ENCODE measurements around the gene PON2.
"Not testable (repeated sequence)": the region's sequence is repeated elsewhere in the genome, so short reads cannot be mapped to it uniquely, and the experiment has no call there.

The PON2 gene

DNA sequence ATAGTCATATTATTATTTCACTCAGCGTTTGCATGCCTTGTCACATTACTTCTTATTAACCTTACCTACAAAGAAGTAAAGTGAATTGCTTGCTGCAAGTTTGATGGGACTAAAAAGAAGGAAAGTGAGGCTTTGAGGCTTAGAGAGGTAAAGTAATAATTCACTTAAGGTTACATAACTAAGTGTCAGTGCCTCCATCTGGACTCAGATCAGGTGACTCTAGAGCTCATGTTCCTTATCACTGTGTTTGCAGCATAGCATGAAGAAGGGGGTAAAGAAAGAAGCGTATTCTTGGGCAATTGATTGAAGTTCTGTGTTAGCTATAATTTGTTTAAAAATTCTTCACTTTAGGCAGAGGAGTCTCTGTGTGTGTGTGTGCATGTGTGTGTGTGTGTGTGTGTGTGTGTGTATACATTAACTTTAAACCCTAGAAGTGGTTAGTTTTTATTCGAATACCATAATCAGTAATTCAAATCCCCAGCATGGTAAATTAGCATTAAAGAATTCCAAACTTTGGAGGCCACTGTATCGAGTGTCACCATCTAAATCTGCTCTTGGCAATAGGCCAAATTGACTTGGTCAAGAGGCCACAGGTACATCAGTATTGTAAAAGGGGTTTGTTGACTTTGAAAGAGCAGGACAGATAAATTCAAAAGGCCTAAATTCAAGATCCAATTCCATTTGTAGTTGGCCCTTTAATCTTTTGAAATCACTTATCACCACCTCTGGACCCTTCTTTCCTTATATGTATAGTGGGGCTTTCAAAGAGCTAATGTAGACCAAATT lies 36.5 kb downstream of the PON2 start:
- no peak for DNase-seq

DNA sequence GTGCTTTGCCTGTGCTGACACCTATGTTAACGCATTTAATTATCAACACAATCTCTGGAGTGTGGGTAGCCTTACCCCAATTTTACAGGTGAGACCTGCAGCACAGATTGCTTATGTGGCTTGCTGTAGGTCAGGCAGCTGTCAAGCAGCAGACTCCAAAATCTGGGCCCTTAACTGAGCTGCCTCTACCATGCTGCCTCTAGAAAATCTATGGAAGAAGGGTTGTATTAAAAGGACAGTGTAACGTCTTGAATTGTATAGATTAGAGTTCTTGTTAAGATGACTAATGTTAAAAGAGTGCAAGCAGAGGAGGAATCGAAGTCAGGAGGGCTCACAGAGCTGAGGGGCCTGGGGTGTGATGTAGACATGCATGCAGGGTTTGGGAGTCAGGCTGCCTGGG lies 37.4 kb downstream of the PON2 start:
- no peak for DNase-seq

DNA sequence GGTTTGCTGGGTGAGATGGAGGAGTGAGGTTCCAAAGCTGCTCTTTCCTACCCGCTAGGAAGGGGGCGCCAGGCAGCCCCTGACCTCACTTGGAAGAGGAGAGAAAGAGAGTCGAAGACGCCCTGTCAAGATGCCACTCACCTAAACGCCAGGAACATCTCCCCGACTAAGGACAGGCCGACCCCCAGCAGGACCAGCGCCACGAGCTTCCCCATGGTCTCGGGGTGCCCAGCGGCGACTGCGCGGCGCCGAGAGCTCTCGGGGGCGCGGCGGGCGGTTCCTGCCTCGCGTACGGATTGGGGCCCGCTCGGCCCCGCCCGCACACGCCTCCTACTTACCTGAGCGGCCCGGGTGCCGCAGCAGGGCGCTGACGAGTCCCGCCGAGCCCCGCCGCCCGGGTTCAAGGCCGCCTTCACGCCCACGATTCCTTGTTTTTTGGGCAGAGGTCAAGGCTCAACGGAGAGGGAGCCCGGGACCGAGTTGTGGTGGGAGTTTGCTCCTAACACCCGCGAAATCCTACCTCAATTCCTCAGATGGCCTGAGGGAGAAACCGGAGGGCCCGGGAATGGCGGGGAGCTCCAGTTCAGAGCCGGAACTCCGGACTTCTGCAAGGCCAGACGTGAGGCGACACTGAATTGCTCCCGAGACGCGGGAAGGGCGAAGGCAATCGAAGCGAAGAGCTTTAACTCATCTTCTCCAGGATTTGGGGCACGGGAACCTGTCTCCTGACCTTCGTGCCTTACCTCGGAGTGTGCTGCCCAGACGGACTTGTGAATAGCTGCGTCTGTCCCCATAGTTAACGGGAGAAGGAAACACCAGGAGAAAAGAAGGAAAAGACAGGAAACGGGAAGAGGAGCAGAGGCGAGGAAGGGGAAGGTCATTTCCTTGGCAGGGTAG lies 38.4 kb downstream of the PON2 start, which contains the start of gene PON3:
PON3 (minus strand) TSS at position 240 of the 897 bp plus-strand sequence; CDS start at position 215, 25 bp downstream.
- DNase-seq = peak; percentile 6 to 14

DNA sequence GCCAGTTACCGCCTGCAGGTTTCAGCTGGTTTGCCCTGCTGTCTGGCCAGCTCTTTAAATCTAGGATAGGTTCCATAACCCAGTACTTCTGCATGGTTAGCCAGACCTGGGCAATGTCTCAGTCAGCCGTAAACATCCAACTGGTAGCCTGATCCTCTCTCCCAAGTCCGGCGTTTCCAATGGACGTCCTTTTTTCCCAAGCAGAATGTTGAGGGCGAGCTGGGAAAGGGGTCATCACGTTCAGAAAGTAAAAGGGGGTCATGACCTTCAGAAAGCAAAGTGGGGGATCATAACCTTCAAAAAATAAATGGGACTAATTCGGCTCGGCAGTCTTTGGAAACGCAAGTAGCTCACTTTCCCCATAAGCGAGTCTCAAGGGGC lies 39.1 kb downstream of the PON2 start:
- DNase-seq = no peak

DNA sequence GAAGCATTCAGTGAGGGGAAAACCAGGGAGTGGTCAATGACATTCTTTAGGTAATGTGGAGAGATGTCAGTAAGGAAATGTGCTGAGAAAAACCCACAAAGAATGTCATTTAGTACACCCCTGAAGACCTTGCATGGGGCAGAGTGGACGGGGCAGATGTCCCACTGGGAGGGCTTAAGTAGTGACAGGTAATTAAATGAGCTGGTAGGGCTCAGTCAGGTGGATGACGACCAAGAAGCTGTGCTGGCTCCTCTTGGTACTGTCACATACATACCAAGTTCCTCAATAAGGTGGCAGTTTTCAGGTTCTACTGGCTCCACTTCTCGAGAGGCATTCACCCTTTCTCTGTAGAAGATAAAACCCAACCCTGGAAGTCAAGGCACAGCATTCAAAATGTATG lies 40.5 kb downstream of the PON2 start:
- DNase-seq = no peak

DNA sequence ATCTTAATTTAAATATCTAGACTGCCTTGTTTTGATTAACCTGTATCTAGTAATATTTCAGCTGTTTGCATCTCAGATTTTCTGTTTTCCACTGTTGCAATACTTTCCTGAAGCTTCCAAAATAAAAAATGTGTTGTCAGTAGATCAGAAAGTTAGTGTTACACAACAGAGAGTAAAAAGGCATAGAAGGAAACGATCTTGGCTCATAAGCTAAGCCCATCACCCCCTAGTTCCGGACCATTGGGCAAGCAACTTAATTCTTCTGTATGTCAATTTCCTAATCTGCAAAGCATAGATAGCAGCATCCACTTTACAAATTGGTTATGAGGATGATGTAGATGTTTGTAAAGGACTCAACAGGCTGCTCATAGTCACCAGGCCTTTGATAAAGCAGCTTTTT lies 43.1 kb downstream of the PON2 start:
- DNase-seq = no peak

DNA sequence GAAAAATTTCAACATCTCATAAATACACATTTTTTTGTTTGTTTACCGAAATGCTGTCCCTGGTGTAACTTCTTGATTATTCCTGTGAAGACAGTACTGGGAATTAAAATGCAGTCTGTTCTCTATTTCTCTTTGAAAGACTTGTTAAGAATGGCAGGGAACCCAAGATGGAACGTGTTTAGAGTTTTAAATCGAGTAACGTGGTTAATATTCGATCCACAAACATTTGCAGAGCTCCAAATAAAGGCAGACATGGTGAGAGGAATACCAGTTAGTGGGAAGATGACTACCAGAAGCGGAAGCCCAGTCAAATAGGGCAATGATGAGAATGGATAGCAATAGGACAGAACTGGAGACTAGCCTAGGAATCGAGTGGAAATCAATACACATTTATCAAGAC lies 45.3 kb downstream of the PON2 start:
- no peak for DNase-seq

DNA sequence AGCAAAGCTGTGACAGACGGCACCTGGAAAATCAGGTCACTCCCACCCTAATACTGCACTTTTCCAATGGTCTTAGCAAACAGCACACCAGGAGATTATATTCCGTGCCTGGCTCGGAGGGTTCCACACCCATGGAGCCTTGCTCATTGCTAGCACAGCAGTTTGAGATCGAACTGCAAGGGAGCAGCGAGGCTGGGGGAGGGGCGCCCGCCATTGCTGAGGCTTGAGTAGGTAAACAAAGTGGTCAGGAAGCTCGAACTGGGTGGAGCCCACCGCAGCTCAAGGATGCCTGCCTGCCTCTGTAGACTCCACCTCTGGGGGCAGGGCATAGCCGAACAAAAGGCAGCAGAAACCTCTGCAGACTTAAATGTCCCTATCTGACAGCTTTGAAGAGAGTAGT lies 55.4 kb downstream of the PON2 start:
- DNase-seq = not testable (repeated sequence)

DNA sequence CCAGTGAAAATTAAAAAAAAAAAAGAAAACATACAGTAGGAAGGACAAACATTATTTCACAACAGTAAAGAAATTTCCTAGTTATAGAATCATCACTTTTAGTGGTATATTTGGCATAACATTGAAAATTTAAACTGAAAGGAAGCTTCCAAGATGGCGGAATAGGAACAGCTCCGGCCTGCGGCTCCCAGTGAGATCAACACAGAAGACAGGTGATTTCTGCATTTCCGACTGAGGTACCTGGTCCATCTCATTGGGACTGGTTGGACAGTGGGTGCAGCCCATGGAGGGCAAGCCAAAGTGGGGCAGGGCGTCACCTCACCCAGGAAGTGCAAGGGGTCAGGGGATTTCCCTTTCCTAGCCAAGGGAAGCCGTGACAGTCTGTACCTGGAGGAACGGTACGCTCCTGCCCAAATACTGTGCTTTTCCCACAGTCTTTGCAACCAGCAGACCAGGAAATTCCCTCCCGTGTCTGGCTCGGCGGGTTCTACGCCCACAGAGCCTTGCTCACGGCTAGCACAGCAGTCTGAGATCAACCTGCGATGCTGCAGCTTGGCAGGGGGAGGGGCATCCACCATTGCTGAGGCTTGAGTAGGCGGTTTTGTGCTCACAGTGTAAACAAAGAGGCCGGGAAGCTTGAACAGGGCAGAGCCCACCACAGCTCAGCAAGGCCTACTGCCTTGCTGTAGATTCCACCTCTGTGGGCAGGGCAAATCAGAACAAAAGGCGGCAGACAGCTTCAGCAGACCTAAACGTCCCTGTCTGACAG lies 58.0 kb downstream of the PON2 start:
- no peak for DNase-seq

DNA sequence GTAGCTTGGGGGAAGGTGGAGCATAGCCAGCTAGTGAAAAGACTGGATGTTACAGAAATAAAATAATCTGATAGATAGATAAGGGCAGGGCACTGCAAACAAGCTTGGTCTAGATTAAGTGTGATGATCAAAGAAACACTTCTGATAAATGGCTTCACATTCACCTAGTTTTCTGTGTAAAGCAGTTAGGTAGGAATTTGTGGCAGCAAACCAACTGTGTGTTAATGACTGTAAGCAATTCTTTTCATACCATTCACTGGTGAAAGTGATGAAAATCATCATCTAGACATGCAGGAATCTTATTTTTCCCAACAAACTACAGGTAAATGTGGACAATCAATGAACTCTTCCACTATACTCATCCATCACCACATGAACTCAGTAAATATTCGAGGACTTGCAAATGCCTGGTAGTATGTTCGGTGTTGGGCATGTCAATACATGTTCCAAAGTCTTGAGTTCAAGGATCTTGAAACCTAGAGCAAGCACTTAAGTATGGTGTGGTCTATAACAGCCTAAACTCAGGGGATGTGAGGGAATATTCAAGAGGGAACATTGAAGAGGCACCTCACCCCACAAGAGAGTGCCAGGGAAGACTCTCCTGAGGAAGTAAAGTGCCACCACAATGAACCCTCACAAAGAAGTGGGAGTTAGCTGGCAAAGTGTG lies 59.1 kb downstream of the PON2 start:
- DNase-seq = no peak

DNA sequence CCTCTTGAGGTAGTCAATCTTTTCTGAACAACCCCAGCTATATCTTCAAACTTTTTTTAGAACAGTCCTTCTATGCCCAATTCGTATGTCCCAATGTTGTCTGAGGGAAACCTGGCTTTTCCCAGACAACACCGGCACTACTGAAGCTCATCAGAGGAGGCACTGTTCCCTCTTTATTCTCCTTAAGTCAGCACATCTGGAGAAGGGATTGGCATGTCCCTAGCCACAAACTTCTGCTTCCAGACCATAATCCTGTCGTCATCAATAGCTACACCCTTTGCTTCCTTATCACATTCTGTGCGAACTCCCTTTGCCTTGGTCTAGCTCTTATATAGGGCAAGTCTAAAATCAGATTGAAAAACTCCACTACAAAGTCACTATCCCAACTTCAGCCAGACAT lies 61.5 kb downstream of the PON2 start:
- no peak for DNase-seq

DNA sequence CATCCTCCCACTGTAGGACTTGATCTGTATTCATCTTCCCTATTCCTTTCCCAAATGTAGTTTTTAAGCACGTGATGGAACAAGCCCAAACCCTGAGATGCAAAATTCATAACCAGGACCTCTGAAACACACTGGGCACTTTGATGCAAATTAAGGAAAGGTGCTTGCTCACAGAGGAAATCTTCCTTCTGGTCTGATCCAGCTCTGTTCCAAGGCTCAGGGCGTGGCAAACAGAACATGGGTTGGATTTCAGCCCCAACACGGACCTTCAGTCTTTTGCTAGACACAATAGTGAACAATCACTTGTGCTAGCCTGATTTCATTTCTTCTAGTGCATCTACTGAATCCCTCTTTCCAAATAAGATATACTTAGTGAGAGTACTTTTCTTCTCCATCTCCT lies 66.6 kb downstream of the PON2 start:
- no peak for DNase-seq

DNA sequence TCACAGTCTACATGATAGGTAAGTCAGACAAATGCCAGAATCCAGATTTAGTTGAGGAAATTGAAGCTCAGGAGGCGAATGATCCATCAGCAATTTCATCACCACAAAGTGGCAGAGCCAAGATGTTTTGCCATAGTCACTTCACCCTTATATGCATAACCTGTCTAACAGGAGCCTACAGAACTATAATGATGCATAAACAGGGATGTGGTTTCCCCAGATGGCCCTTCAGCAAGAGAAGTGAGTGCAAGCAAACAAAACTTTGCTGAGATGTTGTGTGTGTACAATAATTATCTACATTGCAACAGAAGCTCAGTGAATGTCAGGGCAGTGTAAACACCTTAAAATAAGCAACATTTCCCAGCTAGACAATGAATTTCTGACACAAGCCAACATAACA lies 67.2 kb downstream of the PON2 start:
- no peak for DNase-seq

DNA sequence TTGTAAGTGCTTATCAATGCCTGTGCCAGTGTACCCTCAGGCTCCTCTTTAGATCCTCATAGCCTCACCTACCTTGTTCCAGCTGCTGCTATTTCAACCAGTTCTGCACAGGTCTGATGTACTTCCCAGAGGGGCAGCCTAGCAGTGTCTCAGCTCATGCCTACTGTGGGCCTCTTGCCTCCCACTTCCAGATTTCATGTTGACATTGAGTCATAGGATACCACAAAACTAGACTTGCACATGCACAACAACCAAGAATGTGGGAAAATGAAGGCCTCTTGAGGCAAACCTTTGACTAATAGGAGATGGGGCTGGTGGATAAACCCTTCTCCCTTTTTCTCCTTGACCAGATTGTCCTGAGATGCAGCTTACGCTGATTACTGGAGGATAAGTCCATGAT lies 69.7 kb downstream of the PON2 start:
- DNase-seq = no peak

DNA sequence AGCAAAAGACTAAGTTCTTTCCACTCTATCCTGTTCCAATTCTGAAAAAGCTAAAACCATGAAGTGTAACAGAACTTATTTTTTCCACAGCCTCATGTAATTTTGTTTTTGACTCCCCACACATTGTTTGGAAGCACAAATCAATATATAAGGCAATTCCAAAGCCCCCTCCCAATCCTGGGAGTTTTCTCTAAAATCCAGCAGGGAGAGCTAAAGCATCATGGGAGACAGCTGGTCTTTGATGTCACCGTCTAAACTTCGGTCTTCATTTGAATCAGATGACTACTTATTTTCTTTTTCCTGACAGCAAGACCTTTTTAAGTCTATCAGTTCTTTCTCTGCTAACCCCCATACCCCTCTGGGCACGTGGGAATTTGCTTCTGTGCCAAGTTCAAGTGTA lies 77.2 kb downstream of the PON2 start:
- no peak for DNase-seq

Measured in activated CD4-positive, alpha-beta T cell treated with anti-CD3 and anti-CD28 coated beads, Interleukin-2, amount 50 U/mL, for 48 hours (primary cell).